IPS-NIHi11 (cell line): ENCODE measurements around the gene DDX1.
"Not testable (repeated sequence)": the region's sequence is repeated elsewhere in the genome, so short reads cannot be mapped to it uniquely, and the experiment has no call there.

Source experiments
- DNase-seq: peaks from one replicate; pipeline ENCODE4 v3.0.0; 2012; ENCODE audit warnings: mixed read lengths, low spot score

Gene DDX1

DNA sequence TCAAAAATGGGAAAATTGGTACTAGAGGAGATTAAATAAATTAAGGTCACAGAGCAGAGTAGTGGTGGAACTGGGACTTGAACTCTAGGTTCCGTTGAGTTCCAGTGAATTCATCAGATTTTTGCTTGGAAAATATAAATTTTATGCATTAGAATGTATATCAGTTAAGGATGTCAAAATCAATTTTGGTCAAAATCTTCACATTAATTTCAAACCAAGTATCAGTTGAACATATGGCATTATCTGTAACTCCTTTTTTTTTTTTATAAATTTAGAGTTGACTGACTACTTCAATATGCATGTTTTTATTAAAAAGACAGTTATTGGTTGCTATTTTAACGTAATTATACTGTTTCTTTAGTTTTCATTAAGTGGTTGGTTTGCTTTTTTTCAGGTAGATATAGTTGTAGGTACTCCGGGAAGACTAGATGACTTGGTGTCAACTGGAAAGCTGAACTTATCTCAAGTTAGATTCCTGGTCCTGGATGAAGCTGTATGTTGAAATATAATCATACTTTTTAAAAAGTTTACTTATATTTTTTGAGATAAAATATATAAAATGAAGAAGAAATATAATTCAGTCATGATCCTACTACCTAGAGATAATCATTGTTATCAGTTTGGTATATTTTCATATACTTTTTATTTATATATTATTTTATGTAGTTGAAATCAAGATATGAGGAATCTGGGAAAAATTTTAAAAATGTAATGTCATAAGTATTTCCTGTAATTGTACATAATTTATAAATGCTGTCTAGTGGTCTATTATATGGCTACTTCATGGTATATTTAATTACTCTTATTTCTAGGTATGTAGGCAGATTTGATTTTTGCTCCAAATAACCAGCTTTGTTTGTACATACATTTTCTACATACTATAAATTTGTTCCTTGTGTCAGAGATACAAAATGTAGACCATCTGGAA lies 25.4 kb downstream of the DDX1 start:
- DNase-seq: no peak

- no peak for DNase-seq
These were observed 26.2 kb downstream of the DDX1 start for GRCh38 chr2:15617778-15618448.

GRCh38 chr2:15618449-15618855 lies 26.8 kb downstream of the DDX1 start:
- no peak for DNase-seq

DNA sequence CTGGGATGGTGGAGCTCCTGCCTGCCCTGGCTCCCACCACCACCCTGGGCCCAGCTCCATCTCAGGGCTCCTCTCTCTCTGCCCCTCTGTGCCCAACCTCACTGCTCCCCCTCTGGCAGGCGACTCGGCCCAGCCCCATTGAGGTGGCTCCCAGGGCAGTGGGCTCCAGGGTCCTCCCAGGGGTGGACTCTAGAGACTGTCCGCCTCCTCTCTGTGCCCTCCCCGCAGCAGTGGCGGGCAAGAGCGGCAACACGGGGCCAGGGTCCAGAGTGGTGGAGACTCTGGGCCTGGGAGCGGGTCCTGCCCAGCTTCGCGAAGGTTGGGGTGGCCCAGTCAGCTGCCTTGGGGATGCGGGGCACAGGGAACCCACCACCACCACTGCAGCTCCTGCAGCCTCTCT lies 27.4 kb downstream of the DDX1 start:
- no peak for DNase-seq

GRCh38 chr2:15619510-15619909 lies 27.8 kb downstream of the DDX1 start:
- no peak for DNase-seq

GRCh38 chr2:15619938-15620337 lies 28.3 kb downstream of the DDX1 start:
- no peak for DNase-seq

DNA sequence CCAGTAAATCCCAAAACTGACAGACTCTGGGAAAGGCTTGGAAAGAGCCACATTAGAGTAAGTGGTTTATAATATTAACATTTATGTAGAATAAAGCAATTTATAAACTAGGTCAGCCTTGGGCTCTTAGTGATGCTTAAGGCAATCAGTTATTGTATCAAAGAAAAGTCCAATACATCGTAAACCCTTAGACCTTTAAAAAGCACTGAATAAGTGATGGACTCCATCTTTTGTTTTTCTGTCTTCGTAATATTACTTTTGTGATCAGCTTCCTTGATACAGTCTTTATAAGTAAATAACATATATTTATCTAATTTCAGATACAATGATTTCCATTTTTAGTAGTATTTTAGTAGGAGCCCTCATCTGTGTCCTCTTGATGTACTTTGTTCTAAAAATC lies 28.7 kb downstream of the DDX1 start:
- DNase-seq: no peak

DNA sequence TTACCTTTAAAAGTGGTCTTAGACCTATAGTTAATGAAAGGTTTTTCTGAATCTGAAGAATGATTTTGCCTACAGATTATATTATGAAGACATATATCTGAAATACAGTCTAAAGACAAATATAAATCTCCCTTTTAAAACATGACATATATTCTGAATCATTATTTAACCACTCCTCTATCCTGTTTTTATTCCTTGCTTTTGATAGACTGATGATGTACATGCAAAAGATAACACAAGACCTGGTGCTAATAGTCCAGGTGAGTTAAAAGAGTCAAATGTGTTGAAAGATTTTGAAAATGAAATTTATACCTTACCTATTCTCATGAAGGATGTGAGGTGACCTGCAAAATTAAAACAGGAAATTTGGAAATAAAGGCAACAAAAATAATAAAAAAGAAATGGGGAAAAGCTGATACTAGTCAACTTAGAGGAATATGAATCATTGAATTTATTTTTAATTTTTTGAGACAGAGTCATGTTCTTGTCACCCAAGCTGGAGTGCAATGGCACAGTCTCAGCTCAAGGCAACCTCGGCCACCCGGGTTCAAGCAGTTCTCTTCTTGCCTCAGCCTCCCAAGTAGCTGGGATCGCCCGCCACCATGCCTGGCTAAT lies 29.3 kb downstream of the DDX1 start:
- DNase-seq: no peak

- not testable (repeated sequence) for DNase-seq
These were observed 29.8 kb downstream of the DDX1 start for GRCh38 chr2:15621472-15621870.

- no peak for DNase-seq
These were observed 30.5 kb downstream of the DDX1 start for GRCh38 chr2:15622214-15622613.

DNA sequence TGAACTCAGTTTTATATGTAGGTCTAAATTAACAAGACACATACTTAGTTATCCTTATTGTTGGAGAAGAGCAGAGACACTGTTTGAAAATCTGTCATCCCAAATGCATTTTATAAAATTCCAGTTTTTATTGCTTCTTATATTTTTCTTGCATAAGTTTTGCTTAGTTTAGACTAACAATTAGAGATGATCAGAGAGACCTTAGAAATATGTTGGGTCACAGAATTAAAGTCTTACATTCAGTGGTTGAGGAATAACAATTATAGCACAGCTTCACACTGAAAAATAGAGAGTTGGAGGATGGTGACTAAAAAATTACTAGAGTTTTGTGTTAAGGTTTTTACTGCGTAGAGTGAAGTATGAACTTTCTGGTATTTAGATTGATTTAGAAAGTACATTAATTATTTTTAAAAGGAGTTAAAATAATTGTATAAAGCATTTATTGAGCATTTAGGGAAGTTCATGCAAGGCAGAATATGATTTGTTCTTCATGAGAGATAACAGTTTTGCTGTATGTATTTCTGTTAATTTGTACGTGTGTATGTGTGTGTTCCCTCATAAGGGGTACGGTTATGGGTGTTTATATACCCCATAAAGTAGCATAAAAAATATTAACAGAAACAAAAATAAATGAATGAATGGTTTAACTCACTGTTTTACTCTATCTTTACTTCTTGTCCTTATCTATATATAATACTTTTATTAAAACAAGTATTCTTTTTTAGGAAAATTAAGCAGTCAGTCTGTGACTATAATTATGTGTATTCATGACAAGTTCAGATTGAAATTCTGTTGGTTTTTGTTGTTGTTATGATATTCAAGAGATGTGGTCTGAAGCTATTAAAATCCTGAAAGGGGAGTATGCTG lies 31.2 kb downstream of the DDX1 start:
- no peak for DNase-seq

DNA sequence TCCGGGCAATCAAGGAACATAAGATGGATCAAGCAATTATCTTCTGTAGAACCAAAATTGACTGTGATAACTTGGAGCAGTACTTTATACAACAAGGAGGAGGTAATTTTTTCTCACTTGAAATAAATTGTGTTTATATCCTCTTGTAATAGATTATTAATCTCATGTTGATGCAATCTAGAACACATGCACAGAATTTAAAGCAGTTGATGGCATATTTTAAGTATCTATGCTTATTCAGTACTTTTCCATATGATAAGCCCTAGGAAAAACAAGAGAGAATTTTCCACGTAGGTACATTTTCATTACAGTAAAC lies 31.8 kb downstream of the DDX1 start:
- no peak for DNase-seq

DNA sequence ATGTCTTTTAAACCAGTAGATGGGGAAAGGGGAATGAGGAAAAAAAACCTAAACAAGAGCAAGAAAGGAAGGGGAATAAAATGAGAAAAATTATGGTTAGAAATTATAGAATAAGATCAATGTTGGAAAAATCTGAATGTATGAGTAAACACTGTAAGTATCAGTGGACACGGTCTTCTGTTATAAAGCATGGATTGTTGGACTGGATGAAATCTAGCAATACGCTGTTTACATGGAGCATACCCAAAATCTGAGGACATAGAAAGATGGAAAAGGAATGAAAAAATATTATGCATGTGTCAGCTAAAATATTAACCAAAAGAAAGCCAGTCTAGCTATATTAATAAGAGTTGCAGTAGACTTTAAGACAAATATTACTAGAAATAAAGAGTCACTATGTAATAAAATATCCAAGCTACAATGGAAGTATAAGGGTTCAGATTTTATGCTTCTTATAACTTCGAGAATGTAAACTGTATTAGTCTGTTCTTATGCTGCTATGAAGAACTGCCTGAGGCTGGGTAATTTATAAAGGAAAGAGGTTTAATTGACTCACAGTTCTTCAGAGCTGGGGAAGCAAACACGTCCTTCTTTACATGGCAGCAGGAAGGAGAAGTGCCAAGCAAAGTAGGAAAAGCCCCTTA lies 32.4 kb downstream of the DDX1 start:
- DNase-seq: no peak

- DNase-seq: no peak
These were observed 33.2 kb downstream of the DDX1 start for GRCh38 chr2:15624903-15625302.

DNA sequence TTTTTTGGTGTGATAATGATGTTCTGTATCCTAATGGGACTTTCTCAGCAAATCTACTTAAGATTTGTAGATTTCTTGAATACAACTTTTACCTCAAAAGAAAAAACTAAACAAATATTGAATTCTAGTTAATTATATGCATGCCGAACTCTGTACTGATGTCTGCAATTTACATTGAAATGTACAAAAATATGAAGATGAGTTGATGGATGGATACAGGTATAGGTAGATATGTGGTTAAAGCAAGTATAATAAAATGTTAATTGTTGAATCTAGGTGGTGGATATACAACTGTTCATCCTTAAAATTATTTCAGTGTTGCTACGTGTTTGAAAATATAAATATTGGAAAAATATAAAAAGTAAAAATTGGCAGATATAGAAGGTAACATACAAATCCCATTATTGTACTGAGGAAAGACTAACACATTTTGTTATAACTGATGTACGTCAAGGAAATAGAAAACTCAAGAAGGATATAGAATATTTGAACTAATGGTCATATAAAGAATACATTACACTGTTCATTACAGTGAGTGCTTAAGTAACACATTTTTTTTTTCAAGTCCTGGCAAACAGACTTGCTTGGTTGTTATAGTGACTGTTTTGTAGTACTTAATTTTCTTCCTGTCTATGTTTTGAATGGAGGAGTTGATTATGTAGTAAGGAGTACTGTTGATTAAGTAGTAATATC lies 33.8 kb downstream of the DDX1 start:
- DNase-seq: no peak

DNA sequence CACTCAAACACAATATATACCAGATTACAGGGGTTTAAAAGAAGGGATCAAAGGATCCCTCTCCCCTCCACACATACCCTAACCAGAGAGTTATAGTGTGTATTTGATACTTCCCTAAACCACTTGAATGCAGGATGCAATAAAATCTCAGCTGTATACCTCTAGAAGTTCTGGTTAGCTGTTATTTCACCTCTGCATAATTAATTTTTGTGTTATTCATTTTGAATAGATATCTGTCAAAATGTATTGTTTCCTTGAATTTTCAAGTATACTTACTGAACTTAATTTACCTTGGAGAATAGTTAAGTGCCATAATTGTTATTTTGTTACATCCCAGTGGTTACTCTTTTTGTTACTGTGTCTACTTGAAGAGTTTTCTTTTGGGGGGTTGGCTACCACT lies 34.5 kb downstream of the DDX1 start:
- DNase-seq: no peak

GRCh38 chr2:15626967-15627366 lies 35.3 kb downstream of the DDX1 start:
- no peak for DNase-seq

- no peak for DNase-seq
These were observed 36.4 kb downstream of the DDX1 start for GRCh38 chr2:15627817-15628684.

- DNase-seq: no peak
These were observed 37.5 kb downstream of the DDX1 start for GRCh38 chr2:15628899-15629855.
